ENCODE results near the gene RHOD. TPM values are rescaled to one million over a fixed set of nuclear protein-coding genes. Genes with fewer than 3 reads are reported as not detected.

RHOD gene
- total and polyA plus RNA-seq, 2 donors from 2014 or later: 20.9 to 50.2 TPM

DNA sequence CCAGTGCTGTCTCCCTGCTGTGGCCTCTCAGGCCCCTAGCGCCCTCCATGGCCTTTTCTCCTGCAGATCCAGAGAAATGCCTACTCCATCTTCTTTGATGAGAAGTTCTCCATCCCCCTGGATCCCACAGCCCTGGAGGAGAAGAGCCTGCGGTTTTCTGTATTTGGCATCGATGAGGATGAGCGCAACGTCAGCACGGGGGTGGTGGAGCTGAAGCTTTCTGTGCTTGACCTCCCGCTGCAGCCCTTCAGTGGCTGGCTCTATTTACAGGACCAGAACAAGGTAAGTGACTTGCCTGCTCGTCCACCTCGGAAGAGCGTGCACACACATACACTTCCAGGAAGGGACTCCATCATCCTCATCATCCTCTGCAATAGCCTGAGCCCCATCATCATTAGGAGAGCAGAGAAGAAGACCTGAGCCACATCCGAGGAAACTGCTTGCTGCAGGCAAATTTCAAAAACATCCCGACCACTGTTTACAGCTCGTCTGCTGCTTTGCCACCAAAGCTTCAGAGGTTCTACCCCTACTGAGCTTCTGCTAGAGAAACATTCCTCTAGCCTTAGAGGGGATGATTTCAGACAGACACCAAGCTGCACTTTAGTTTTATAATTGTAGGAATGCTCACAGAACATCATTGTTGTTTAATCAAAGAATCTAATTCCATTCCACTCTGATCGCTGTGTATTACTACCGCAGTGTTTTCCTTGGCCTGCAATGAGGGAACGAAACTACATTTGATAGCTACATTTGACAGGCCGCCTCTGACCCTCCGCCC lies 12.9 kb upstream of the RHOD start:
- intact Hi-C loops (cut with DNase I): no loop called here
- Histone ChIP-seq H3K9ac (ENCODE audit: low read length in 3 of 3) (no peak overlapping the region), H3K4me1 (ENCODE audit: control insufficient read depth in 2 of 3, insufficient read depth in 2 of 3, low read depth in 1 of 3, low read length in 3 of 3) (no peaks in the 10 kb centered on the region), H3K36me3 (ENCODE audit: control insufficient read depth in 2 of 3, insufficient read depth in 3 of 3, low read length in 3 of 3) (no peaks in the 10 kb centered on the region), H3K9me3 (ENCODE audit: control insufficient read depth in 2 of 3, insufficient read depth in 1 of 3, low read length in 3 of 3) (no peaks in the 10 kb centered on the region), H3K4me3 (ENCODE audit: low read length in 3 of 3) (no peak overlapping the region), H3K27me3 (ENCODE audit: control insufficient read depth, insufficient read depth, low read length) (no peaks in the 10 kb centered on the region), H3K27ac (ENCODE audit: low read depth in 2 of 2, low read length in 2 of 2) (no peak overlapping the region)
- FAIRE-seq (no peak), DNase-seq (no peak)
- TF ChIP-seq, protein P1, sequence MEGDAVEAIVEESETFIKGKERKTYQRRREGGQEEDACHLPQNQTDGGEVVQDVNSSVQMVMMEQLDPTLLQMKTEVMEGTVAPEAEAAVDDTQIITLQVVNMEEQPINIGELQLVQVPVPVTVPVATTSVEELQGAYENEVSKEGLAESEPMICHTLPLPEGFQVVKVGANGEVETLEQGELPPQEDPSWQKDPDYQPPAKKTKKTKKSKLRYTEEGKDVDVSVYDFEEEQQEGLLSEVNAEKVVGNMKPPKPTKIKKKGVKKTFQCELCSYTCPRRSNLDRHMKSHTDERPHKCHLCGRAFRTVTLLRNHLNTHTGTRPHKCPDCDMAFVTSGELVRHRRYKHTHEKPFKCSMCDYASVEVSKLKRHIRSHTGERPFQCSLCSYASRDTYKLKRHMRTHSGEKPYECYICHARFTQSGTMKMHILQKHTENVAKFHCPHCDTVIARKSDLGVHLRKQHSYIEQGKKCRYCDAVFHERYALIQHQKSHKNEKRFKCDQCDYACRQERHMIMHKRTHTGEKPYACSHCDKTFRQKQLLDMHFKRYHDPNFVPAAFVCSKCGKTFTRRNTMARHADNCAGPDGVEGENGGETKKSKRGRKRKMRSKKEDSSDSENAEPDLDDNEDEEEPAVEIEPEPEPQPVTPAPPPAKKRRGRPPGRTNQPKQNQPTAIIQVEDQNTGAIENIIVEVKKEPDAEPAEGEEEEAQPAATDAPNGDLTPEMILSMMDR (IDR thresholded peaks at IDR 0.05; ENCODE audit: borderline replicate concordance, extremely low read depth, insufficient read depth): no peak

DNA sequence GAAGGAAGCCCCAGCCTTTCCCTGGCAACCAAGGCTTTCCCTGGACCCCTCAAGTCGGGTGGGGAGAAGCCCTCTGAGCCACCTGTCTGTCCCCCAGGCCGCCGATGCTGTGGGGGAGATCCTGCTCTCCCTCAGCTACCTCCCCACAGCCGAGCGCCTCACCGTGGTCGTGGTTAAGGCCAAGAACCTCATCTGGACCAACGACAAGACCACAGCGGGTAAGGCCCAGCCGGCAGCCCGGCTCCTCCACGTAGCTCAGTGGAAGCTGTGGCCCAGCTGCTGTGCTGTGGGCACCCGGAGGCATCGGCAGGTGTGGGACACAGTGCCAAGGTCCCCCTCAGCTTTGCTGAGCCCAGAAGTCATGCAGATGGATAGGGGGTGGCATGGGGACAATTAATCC lies 12.2 kb upstream of the RHOD start:
- TF ChIP-seq, protein P1 (IDR thresholded peaks at IDR 0.05; ENCODE audit: borderline replicate concordance, extremely low read depth, insufficient read depth): no peak
- Histone ChIP-seq H3K9ac (ENCODE audit: low read length in 3 of 3) (no peak overlapping the region), H3K27ac (ENCODE audit: low read depth in 2 of 2, low read length in 2 of 2) (no peak overlapping the region), H3K36me3 (ENCODE audit: control insufficient read depth in 2 of 3, insufficient read depth in 3 of 3, low read length in 3 of 3) (no peaks in the 10 kb centered on the region), H3K4me1 (ENCODE audit: control insufficient read depth in 2 of 3, insufficient read depth in 2 of 3, low read depth in 1 of 3, low read length in 3 of 3) (no peaks in the 10 kb centered on the region), H3K4me3 (ENCODE audit: low read length in 3 of 3) (no peak overlapping the region), H3K9me3 (ENCODE audit: control insufficient read depth in 2 of 3, insufficient read depth in 1 of 3, low read length in 3 of 3) (no peaks in the 10 kb centered on the region), H3K27me3 (ENCODE audit: control insufficient read depth, insufficient read depth, low read length) (no peaks in the 10 kb centered on the region)
- FAIRE-seq (no peak), DNase-seq (no peak)
- intact Hi-C loops (cut with DNase I): no loop called here

DNA sequence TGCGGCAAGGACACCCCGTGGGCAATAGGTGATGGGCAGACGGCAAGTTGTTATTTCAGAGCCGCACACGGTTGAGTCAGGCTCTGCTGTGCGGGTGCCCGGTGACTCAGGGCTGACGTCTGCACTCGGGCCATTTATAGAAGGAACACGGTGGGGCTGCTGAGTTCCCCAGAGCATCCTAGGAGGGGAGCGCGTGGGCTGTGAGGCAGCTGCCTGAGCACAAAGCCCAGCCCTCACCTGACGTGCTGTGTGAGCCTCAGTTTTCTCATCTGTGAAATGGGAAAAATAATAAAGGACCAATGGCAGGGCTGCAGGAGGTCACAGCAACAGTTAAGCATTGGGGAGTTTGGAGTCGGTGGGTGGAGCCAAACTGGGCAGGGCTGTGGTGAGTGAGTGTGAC lies 11.3 kb upstream of the RHOD start:
- no peaks in the 10 kb centered on the region for H3K4me1 ChIP-seq (ENCODE audit: control insufficient read depth in 2 of 3, insufficient read depth in 2 of 3, low read depth in 1 of 3, low read length in 3 of 3)
- H3K27ac ChIP-seq (ENCODE audit: low read depth in 2 of 2, low read length in 2 of 2): no peak overlapping the region
- no peaks in the 10 kb centered on the region for H3K27me3 ChIP-seq (ENCODE audit: control insufficient read depth, insufficient read depth, low read length)
- no peak overlapping the region for H3K4me3 ChIP-seq (ENCODE audit: low read length in 3 of 3)
- no peak for FAIRE-seq
- TF ChIP-seq, protein P1 (IDR thresholded peaks at IDR 0.05; ENCODE audit: borderline replicate concordance, extremely low read depth, insufficient read depth): no peak
- intact Hi-C loops (cut with DNase I): no loop called here
- H3K9me3 ChIP-seq (ENCODE audit: control insufficient read depth in 2 of 3, insufficient read depth in 1 of 3, low read length in 3 of 3): no peaks in the 10 kb centered on the region
- DNase-seq: no peak
- no peak overlapping the region for H3K9ac ChIP-seq (ENCODE audit: low read length in 3 of 3)
- no peaks in the 10 kb centered on the region for H3K36me3 ChIP-seq (ENCODE audit: control insufficient read depth in 2 of 3, insufficient read depth in 3 of 3, low read length in 3 of 3)
